ENCODE measurements around the gene ASRGL1.

GRCh38 chr11:62399878-62400266 is 62.6 kb downstream of the ASRGL1 start:
- no peak for TF ChIP-seq CTCF (IDR thresholded peaks at IDR 0.05)
- TF ChIP-seq NR2C2 (CRISPR knock-in tag; IDR thresholded peaks at IDR 0.05), result no peak
- no peak for TF ChIP-seq SP1 (CRISPR knock-in tag; conservative IDR thresholded peaks at IDR 0.05)
- no peak for TF ChIP-seq TEAD1 (CRISPR knock-in tag; IDR thresholded peaks at IDR 0.05)
- no peak for TF ChIP-seq TEAD4 (CRISPR knock-in tag; IDR thresholded peaks at IDR 0.05)
- TF ChIP-seq FOXJ3 (CRISPR knock-in tag; IDR thresholded peaks at IDR 0.05; ENCODE audit: borderline replicate concordance), result no peak
- no peak for TF ChIP-seq PRDM15 (CRISPR knock-in tag; IDR thresholded peaks at IDR 0.05)
- TF ChIP-seq FOXK1 (CRISPR knock-in tag; IDR thresholded peaks at IDR 0.05), result no peak

Data from WTC11 (cell line).